ENCODE data around the gene RASSF4. TPM values are rescaled to one million over a fixed set of nuclear protein-coding genes. Genes with fewer than 3 reads are reported as not detected.

Gene RASSF4
- total and polyA plus RNA-seq, 4 experiments from 2014 or later, result 0.08 to 1.8 (median 0.92) TPM

- H3K4me3 ChIP-seq (ENCODE audit: low read length in 2 of 2), result no peak overlapping the region
- H3K9me3 ChIP-seq (ENCODE audit: control insufficient read depth in 1 of 2, low read length in 2 of 2), result no peaks in the 10 kb centered on the region
- Mint-ChIP-seq H3K4me3 (no peak overlapping the region), H3K27ac (no peak overlapping the region), H3K9me3 (no peaks in the 10 kb centered on the region), H3K4me1 (peaks cover 11 to 38% (median 23%) of the 10 kb centered on the region in 4 donors), H3K27me3 (no peaks in the 10 kb centered on the region), H3K36me3 (no peaks in the 10 kb centered on the region)
- intact Hi-C loops (cut with micrococcal nuclease), result no loop called here
- POLR2A ChIA-PET (ENCODE audit: partially characterized antibody), result no interaction called here
- H3K4me1 ChIP-seq (ENCODE audit: insufficient read depth, low read length), result peaks cover 30% of the 10 kb centered on the region
- CTCF ChIA-PET (ENCODE audit: partially characterized antibody), result interaction anchor here (1.0 to 1.4 kb wide), 2 partner anchors 9 to 32 kb away, joined by 3 to 5 read pairs; no protein-coding TSS in a partner anchor
- H3K27me3 ChIP-seq (ENCODE audit: insufficient read depth, low read length), result no peaks in the 10 kb centered on the region
- H3K27ac ChIP-seq (ENCODE audit: low read depth, low read length), result no peak overlapping the region
- no peak for DNase-seq
- H3K36me3 ChIP-seq (ENCODE audit: insufficient read depth, low read length), result no peaks in the 10 kb centered on the region
Measured at GRCh38 chr10:44965104-44965503, 5.5 kb downstream of the RASSF4 start.

DNA sequence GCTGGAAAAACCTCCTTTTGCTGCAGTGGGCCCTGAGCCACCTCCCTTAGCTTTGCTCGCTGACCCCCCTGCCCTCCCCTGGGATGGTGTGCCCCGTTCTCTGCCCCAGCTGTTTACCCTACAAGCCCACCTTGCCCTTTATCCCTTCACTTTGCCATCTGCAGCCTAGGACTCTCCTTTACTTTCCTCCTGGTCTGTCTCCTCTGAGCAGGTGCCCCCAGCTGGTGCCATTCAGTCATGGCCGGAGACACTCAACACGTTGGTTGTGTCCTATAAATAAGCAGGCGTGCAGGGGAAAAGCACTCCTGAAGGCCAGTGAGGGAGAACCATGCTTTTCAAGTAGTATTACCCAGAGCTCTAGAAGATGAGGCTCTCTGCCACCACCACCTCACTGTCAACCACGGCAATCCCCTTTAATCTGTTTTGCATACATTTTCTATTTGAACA is 6.1 kb downstream of the RASSF4 start:
- Histone ChIP-seq H3K27me3 (ENCODE audit: insufficient read depth, low read length) (no peaks in the 10 kb centered on the region), H3K36me3 (ENCODE audit: insufficient read depth, low read length) (no peaks in the 10 kb centered on the region), H3K9me3 (ENCODE audit: control insufficient read depth in 1 of 2, low read length in 2 of 2) (no peaks in the 10 kb centered on the region), H3K4me3 (ENCODE audit: low read length in 2 of 2) (no peak overlapping the region), H3K4me1 (ENCODE audit: insufficient read depth, low read length) (peaks cover 25% of the 10 kb centered on the region), H3K27ac (ENCODE audit: low read depth, low read length) (no peak overlapping the region)
- Mint-ChIP-seq H3K9me3 (no peaks in the 10 kb centered on the region), H3K36me3 (no peaks in the 10 kb centered on the region), H3K4me3 (peak overlapping the region in 1 of 8 donors; percentile 22), H3K27ac (no peak overlapping the region), H3K4me1 (peaks cover 11 to 32% (median 19%) of the 10 kb centered on the region in 4 donors), H3K27me3 (no peaks in the 10 kb centered on the region)
- no peak for DNase-seq
- CTCF ChIA-PET (ENCODE audit: partially characterized antibody), result interaction anchor here (1.0 to 4.0 kb wide), 4 partner anchors 8 to 101 kb away, joined by 3 to 15 read pairs (median 4); no protein-coding TSS in a partner anchor
- intact Hi-C loops (cut with micrococcal nuclease), result no loop called here
- POLR2A ChIA-PET (ENCODE audit: partially characterized antibody), result no interaction called here

DNA sequence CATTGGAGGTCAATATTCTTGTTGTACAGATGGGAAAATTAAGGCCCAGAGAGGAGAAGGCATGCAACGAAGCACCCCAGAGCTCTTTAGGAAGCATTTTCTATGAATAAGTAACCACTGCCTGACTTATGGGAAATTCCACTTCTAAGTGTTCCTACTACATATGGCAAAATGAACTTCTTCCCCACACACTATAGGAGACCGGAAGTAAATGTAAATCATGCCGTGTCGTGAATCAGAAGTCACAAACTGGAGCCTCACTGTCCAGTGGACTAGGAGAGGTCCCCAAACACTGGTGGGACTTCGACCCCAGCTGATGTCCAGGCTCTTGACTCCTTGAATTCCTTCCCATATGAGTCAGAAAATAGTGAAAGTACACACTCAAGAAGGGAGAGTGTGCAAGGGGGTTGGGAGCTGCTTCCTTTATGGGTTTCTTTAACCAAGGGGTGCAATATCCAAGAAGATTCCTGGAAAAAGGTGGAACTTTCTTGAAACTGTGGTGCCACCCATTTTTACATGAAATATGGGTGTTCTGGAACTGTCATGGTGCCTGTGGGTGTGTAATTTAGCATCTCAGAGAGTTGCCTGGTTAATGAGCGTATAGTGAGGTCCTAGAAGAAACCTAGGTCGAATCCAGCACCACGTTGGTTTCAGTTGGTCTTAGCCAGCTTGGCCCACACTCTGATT is 6.7 kb downstream of the RASSF4 start:
- H3K4me3 ChIP-seq (ENCODE audit: low read length in 2 of 2), result no peak overlapping the region
- no peaks in the 10 kb centered on the region for H3K9me3 Mint-ChIP-seq
- no peak for DNase-seq
- no peak overlapping the region for H3K27ac ChIP-seq (ENCODE audit: low read depth, low read length)
- H3K4me1 Mint-ChIP-seq, result peaks cover 9 to 29% (median 18%) of the 10 kb centered on the region in 4 donors
- H3K27ac Mint-ChIP-seq, result no peak overlapping the region
- H3K27me3 ChIP-seq (ENCODE audit: insufficient read depth, low read length), result no peaks in the 10 kb centered on the region
- peak overlapping the region in 2 of 8 donors; percentile 22 to 29 for H3K4me3 Mint-ChIP-seq
- no peaks in the 10 kb centered on the region for H3K9me3 ChIP-seq (ENCODE audit: control insufficient read depth in 1 of 2, low read length in 2 of 2)
- no peaks in the 10 kb centered on the region for H3K36me3 Mint-ChIP-seq
- H3K4me1 ChIP-seq (ENCODE audit: insufficient read depth, low read length), result peaks cover 25% of the 10 kb centered on the region
- no peaks in the 10 kb centered on the region for H3K36me3 ChIP-seq (ENCODE audit: insufficient read depth, low read length)
- H3K27me3 Mint-ChIP-seq, result no peaks in the 10 kb centered on the region
- intact Hi-C loops (cut with micrococcal nuclease), result no loop called here
- ChIA-PET CTCF (ENCODE audit: partially characterized antibody) (interaction anchor here (1.0 to 4.0 kb wide), 4 partner anchors 8 to 102 kb away, joined by 3 to 15 read pairs (median 3); no protein-coding TSS in a partner anchor), POLR2A (ENCODE audit: partially characterized antibody) (no interaction called here)

- intact Hi-C loops (cut with micrococcal nuclease), result no loop called here
- POLR2A ChIA-PET (ENCODE audit: partially characterized antibody), result no interaction called here
- Mint-ChIP-seq H3K27ac (no peak overlapping the region), H3K4me3 (no peak overlapping the region), H3K27me3 (no peaks in the 10 kb centered on the region), H3K9me3 (no peaks in the 10 kb centered on the region), H3K4me1 (peaks cover 9 to 29% (median 18%) of the 10 kb centered on the region in 4 donors), H3K36me3 (no peaks in the 10 kb centered on the region)
- CTCF ChIA-PET (ENCODE audit: partially characterized antibody), result interaction anchor here (1.1 to 4.0 kb wide), 3 partner anchors 9 to 102 kb away, joined by 3 to 15 read pairs (median 3); no protein-coding TSS in a partner anchor
- Histone ChIP-seq H3K9me3 (ENCODE audit: control insufficient read depth in 1 of 2, low read length in 2 of 2) (no peaks in the 10 kb centered on the region), H3K4me1 (ENCODE audit: insufficient read depth, low read length) (peaks cover 25% of the 10 kb centered on the region), H3K4me3 (ENCODE audit: low read length in 2 of 2) (no peak overlapping the region), H3K27me3 (ENCODE audit: insufficient read depth, low read length) (no peaks in the 10 kb centered on the region), H3K36me3 (ENCODE audit: insufficient read depth, low read length) (no peaks in the 10 kb centered on the region), H3K27ac (ENCODE audit: low read depth, low read length) (no peak overlapping the region)
- no peak for DNase-seq
Measured at GRCh38 chr10:44966816-44967509, 7.4 kb downstream of the RASSF4 start.

DNA sequence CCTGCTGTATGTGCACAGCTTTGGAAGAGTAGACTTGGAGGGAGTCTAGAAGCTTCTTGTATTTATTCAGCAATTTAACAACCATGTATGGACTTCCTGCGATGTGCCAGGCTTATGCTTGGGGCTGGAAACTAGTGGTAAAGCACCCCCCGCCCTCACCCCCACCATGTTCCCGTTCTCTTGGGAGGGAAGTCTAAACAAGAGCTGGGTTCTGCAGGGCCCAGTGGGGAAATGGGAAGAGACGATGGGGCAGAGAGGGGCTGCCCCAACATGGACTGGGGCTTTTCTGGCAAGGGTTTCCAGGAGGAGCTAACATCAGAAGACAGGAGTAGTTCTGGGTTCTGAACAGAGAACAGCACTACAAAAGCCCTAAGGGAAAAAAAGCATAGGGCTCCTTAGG is 8.0 kb downstream of the RASSF4 start:
- peaks cover 9 to 29% (median 18%) of the 10 kb centered on the region in 4 donors for H3K4me1 Mint-ChIP-seq
- Histone ChIP-seq H3K36me3 (ENCODE audit: insufficient read depth, low read length) (no peaks in the 10 kb centered on the region), H3K4me3 (ENCODE audit: low read length in 2 of 2) (no peak overlapping the region), H3K27me3 (ENCODE audit: insufficient read depth, low read length) (no peaks in the 10 kb centered on the region), H3K9me3 (ENCODE audit: control insufficient read depth in 1 of 2, low read length in 2 of 2) (no peaks in the 10 kb centered on the region), H3K27ac (ENCODE audit: low read depth, low read length) (no peak overlapping the region), H3K4me1 (ENCODE audit: insufficient read depth, low read length) (peaks cover 25% of the 10 kb centered on the region)
- intact Hi-C loops (cut with micrococcal nuclease), result no loop called here
- ChIA-PET CTCF (ENCODE audit: partially characterized antibody) (interaction anchor here (1.5 to 4.0 kb wide), 2 partner anchors 8 to 35 kb away, joined by 3 to 15 read pairs; no protein-coding TSS in a partner anchor), POLR2A (ENCODE audit: partially characterized antibody) (no interaction called here)
- H3K27me3 Mint-ChIP-seq, result no peaks in the 10 kb centered on the region
- peak overlapping the region in 1 of 8 donors; percentile 69 for H3K4me3 Mint-ChIP-seq
- H3K36me3 Mint-ChIP-seq, result no peaks in the 10 kb centered on the region
- H3K27ac Mint-ChIP-seq, result peak overlapping the region in 3 of 7 donors; percentile 7 to 78 (median 42)
- H3K9me3 Mint-ChIP-seq, result no peaks in the 10 kb centered on the region
- no peak for DNase-seq

DNA sequence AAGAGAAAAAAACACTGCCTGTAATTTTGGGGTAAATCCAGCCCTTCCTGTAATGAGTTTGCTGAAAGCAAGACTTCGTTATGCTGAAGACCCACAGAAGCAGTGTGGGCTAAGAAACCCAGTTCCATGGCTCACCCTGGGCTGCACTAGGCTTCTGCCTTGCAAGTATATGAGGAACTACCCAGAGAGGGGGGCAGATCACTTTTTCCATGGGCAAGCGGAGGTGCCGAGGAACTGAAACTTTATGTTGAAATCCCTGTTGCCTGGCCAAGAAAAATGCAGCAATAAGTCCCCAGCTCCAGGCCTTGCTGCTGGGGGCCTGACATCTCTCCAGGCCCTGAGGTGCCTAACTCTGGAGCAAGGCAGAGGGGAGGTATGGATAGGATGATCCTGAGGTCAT is 8.5 kb downstream of the RASSF4 start:
- Mint-ChIP-seq H3K4me3 (peak overlapping the region in 2 of 8 donors; percentile 50 to 69), H3K4me1 (peaks cover 9 to 29% (median 18%) of the 10 kb centered on the region in 4 donors), H3K36me3 (no peaks in the 10 kb centered on the region), H3K27ac (peak overlapping the region in 4 of 7 donors; percentile 7 to 78 (median 44)), H3K9me3 (no peaks in the 10 kb centered on the region), H3K27me3 (no peaks in the 10 kb centered on the region)
- ChIA-PET POLR2A (ENCODE audit: partially characterized antibody) (no interaction called here), CTCF (ENCODE audit: partially characterized antibody) (interaction anchor here (1.5 to 4.0 kb wide), 2 partner anchors 8 to 36 kb away, joined by 3 to 15 read pairs; no protein-coding TSS in a partner anchor)
- no peaks in the 10 kb centered on the region for H3K9me3 ChIP-seq (ENCODE audit: control insufficient read depth in 1 of 2, low read length in 2 of 2)
- H3K4me3 ChIP-seq (ENCODE audit: low read length in 2 of 2), result no peak overlapping the region
- H3K27me3 ChIP-seq (ENCODE audit: insufficient read depth, low read length), result no peaks in the 10 kb centered on the region
- intact Hi-C loops (cut with micrococcal nuclease), result no loop called here
- no peak overlapping the region for H3K27ac ChIP-seq (ENCODE audit: low read depth, low read length)
- H3K36me3 ChIP-seq (ENCODE audit: insufficient read depth, low read length), result no peaks in the 10 kb centered on the region
- peaks cover 25% of the 10 kb centered on the region for H3K4me1 ChIP-seq (ENCODE audit: insufficient read depth, low read length)
- no peak for DNase-seq

Measured in CD4-positive, alpha-beta memory T cell (primary cell).